ENCODE data around the gene MLLT1.

Gene MLLT1

DNA sequence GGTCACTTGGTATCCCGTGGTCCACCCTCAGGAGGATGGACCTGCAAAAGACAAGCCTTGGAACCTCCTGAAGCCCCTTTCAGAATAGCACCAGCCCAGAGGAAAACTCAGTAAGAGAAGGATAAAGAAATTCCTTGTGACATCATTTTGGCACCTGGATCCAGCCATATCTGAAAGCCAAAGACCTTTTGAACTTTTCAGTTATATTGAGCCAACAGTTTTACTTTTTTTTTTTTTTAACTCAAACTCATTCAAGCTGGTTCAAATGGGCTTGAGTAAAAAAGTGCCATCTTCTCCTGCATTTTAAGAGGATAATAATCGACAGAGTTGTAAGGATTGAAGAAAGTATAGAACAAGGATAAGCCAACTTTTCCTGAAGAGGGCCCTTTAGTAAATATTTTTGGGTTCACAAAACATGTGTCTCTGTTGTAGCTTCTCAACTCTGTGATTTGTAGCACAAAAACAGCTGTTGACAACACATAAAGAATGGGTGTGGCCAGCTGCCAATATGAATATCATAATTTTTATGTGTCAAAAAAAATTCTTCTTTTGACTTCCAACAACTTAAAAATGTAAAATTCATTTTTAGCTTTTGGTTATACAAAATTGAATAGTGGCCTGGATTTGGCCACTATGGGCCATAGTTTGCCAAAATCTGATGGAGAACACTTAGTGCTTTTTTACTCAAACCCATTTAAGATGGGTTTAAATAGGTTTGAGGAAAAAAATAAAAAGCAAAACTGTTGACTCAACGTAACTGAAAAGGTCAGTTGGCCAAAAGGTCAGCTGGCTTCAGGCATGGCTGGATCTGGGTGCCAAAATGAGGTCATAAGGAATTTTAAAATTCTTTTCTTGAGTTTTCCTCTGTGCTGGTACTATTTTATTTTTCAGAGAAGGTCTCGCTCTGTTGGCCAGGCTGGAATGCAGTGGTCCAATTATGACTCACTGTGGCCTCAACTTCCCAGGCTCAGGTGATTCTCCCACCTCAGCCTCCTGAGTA lies 93.6 kb downstream of the MLLT1 start:
- FAIRE-seq (no peak), DNase-seq (ENCODE audit: insufficient read length, low spot score) (no peak)
- TF ChIP-seq, protein P1, sequence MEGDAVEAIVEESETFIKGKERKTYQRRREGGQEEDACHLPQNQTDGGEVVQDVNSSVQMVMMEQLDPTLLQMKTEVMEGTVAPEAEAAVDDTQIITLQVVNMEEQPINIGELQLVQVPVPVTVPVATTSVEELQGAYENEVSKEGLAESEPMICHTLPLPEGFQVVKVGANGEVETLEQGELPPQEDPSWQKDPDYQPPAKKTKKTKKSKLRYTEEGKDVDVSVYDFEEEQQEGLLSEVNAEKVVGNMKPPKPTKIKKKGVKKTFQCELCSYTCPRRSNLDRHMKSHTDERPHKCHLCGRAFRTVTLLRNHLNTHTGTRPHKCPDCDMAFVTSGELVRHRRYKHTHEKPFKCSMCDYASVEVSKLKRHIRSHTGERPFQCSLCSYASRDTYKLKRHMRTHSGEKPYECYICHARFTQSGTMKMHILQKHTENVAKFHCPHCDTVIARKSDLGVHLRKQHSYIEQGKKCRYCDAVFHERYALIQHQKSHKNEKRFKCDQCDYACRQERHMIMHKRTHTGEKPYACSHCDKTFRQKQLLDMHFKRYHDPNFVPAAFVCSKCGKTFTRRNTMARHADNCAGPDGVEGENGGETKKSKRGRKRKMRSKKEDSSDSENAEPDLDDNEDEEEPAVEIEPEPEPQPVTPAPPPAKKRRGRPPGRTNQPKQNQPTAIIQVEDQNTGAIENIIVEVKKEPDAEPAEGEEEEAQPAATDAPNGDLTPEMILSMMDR (IDR thresholded peaks at IDR 0.05; ENCODE audit: insufficient read depth, missing control alignments): no peak

DNA sequence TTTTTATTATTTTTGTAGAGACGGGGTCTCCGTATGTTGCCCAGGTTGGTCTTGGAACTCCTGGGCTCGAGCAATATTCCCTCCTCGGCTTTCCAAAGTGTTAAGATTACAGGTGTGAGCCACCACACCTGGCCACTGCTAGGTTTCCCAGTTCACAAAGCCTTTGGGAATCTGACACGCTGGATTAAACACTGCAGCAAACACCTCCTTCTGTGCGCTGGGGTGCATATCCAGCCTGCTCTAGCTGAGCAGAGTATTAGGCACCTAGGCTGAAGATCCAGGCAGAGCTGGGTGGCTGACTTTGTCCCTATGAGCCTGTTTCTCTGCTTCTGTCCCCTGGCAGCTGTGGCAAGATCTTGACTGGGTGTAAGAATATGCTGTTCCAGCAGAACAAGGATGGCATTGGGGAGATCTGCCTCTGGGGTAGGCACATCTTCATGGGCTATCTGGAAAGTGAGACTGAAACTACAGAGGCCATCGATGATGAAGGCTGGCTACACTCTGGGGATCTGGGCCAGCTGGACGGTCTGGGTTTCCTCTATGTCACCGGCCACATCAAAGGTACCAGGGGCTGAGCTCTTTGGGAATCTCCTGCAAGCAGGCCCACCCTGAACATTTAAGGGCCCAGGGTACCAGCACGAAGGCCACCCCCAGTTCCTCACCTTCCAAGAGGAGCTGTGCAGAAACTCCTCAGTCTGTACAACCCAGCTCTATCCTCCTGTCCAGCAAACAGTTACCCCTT lies 94.5 kb downstream of the MLLT1 start:
- TF ChIP-seq, protein P1 (IDR thresholded peaks at IDR 0.05; ENCODE audit: insufficient read depth, missing control alignments): no peak
- FAIRE-seq: no peak
- DNase-seq (ENCODE audit: insufficient read length, low spot score): no peak

DNA sequence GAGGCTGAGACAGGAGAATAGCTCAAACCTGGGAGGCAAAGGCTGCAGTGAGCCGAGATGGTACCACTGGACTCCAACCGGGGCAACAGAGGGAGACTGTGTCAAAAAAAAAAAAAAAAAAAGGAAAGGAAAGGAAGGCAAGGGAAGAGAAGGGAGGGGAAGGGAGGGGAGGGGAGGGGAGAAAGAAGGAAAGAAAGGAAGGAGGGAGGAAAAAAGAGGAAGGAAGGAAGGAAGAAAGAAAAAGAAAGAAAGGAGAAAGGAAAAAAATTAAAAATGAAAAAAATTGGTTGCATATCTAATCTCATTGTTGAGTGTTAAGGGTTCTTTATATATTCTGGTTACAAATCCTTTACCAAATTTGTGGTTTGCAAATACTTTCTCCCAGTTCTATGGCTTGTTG lies 98.7 kb downstream of the MLLT1 start:
- FAIRE-seq: no peak
- TF ChIP-seq, protein P1 (IDR thresholded peaks at IDR 0.05; ENCODE audit: insufficient read depth, missing control alignments): no peak
- DNase-seq (ENCODE audit: insufficient read length, low spot score): no peak

- TF ChIP-seq, protein P1 (IDR thresholded peaks at IDR 0.05; ENCODE audit: insufficient read depth, missing control alignments): no peak
- FAIRE-seq (no peak), DNase-seq (ENCODE audit: insufficient read length, low spot score) (no peak)
These were observed 106.6 kb downstream of the MLLT1 start for GRCh38 chr19:6173190-6173589.

DNA sequence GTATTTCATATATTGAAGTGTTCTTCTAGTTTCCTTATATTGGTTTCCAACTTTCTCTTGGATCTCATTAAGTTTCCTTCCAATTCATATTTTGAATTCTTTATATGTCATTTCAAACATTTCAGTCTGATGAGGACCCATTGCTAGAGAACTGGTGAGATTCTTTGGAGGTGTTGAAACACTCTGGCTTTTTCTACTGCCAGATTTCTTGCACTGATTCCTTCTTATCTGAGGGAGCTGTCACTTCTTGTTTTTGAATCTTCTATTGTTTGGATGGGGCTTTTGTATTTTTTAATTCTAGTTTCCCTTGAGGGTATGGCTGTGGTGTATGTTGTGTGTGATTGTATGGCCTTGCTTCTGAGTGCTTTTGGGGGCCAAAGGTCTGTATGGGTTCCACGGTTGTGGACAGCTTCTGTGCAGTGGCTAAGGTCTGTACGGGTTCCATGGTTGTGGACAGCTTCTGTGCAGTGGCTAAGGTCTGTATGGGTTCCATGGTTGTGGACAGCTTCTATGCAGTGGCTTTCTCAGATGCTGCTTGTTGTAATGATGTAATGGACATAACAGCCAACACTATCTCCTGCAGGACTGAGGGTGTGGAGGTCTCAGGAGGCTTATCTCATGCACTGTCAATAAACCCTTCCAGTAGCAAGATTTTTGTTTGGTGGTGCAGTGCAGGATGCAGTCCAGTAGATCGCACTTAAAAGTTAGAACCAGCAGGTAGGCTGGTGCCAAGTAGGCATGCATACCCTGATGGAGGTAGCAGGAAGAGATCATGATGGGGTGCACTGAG lies 107.5 kb downstream of the MLLT1 start:
- TF ChIP-seq, protein P1 (IDR thresholded peaks at IDR 0.05; ENCODE audit: insufficient read depth, missing control alignments): no peak
- DNase-seq (ENCODE audit: insufficient read length, low spot score) (no peak), FAIRE-seq (no peak)

- TF ChIP-seq, protein P1 (IDR thresholded peaks at IDR 0.05; ENCODE audit: insufficient read depth, missing control alignments): no peak
- no peak for DNase-seq (ENCODE audit: insufficient read length, low spot score)
- no peak for FAIRE-seq
These were observed 112.7 kb downstream of the MLLT1 start for GRCh38 chr19:6167115-6167514.
